ENCODE results near the gene NCOA7.

The NCOA7 gene

GRCh38 chr6:125812394-125813292 lies 21.9 kb downstream of the NCOA7 start:
- no peak overlapping the region for H3K4me3 ChIP-seq (ENCODE audit: low read depth, low read length)
- no peak for DNase-seq (ENCODE audit: low read depth)
- TF ChIP-seq, protein P1, sequence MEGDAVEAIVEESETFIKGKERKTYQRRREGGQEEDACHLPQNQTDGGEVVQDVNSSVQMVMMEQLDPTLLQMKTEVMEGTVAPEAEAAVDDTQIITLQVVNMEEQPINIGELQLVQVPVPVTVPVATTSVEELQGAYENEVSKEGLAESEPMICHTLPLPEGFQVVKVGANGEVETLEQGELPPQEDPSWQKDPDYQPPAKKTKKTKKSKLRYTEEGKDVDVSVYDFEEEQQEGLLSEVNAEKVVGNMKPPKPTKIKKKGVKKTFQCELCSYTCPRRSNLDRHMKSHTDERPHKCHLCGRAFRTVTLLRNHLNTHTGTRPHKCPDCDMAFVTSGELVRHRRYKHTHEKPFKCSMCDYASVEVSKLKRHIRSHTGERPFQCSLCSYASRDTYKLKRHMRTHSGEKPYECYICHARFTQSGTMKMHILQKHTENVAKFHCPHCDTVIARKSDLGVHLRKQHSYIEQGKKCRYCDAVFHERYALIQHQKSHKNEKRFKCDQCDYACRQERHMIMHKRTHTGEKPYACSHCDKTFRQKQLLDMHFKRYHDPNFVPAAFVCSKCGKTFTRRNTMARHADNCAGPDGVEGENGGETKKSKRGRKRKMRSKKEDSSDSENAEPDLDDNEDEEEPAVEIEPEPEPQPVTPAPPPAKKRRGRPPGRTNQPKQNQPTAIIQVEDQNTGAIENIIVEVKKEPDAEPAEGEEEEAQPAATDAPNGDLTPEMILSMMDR (IDR thresholded peaks at IDR 0.05; ENCODE audit: control insufficient read depth, extremely low read depth, insufficient read depth), result no peak

DNA sequence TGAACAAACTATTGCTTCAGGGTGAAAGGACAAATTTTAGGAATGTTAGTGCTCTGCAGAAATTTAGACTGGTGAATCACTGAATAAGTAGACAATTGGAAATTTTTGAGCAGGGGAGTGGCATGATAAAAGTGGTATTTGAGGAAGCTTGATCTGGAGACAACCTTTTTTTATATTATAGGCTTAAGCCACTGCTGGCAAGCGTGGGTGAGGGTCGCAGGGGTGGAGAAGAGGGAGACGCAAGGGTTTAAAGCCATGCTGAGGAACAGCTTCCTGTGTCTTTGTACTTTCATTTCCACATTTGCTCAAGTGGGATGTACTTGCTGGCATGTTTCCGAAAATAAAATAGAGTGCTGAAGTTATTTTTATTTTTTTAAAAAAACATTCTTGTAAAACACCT lies 23.7 kb downstream of the NCOA7 start:
- TF ChIP-seq, protein P1 (IDR thresholded peaks at IDR 0.05; ENCODE audit: control insufficient read depth, extremely low read depth, insufficient read depth), result no peak
- DNase-seq (ENCODE audit: low read depth), result no peak
- H3K4me3 ChIP-seq (ENCODE audit: low read depth, low read length), result no peak overlapping the region

DNA sequence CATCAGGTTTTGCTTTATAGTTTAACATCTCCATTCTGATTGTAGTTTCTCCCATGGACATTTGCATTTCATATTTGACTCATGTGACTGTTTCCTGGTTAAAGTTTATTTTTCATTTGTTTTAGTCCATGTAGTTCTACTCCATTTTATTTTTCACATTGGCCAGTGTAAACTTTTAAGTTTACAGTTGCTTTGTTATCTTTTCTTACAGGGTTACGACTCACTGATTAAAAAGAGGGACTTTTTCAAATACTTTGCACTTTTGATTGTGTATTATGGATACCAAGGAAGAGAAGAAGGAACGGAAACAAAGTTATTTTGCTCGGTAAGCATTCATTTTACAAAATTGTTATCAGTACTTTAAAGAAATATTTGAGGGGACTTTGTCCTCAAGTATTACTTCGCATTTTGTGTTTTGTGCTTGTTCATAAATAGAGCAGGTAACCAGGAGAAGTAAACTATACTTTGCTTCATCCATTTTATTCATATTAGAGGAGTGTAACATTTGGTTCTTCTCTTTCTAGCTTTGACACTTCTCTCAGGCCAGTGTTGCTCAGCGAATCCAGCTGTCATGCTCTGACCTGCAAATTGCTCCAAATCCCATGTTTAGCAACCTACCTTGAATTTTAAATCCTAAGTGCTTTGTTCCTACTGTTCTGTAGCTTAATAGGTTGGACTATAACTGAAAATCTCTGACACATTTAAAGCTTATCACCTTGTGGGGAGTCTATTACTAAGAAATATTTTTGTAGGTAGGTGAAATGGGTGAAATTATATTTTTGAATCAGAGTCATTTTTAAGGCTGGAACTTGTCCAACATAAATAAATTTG lies 24.5 kb downstream of the NCOA7 start:
- H3K4me3 ChIP-seq (ENCODE audit: low read depth, low read length), result no peak overlapping the region

DNA sequence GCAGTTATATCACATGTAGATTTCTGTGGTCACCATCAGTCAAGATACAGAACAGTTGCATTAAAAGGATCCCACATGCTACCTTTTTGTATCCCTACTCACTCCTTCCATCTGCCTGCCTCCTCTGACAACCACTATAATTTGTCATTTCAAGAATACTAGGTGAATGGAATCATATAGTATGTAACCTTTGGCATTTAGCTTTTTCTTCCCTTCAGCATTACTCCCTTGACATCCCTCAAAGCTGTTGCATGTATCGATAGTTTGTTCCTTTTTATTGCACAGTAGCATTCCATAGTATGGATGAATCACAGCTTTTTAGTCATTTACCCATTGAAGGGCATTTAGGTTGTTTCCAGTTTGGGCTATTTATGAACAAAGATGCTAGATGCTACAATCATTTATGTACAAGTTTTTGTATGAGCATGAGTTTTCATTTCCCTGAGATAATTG lies 26.1 kb downstream of the NCOA7 start:
- DNase-seq (ENCODE audit: low read depth), result no peak
- TF ChIP-seq, protein P1 (IDR thresholded peaks at IDR 0.05; ENCODE audit: control insufficient read depth, extremely low read depth, insufficient read depth), result no peak
- H3K4me3 ChIP-seq (ENCODE audit: low read depth, low read length), result no peak overlapping the region

More for the DNA sequence above, 24.5 kb downstream of the NCOA7 start:
- TF ChIP-seq, protein P1 (IDR thresholded peaks at IDR 0.05; ENCODE audit: control insufficient read depth, extremely low read depth, insufficient read depth), result no peak
- no peak for DNase-seq (ENCODE audit: low read depth)

GRCh38 chr6:125818225-125818657 lies 27.5 kb downstream of the NCOA7 start:
- DNase-seq (ENCODE audit: low read depth), result no peak
- no peak overlapping the region for H3K4me3 ChIP-seq (ENCODE audit: low read depth, low read length)
- TF ChIP-seq, protein P1 (IDR thresholded peaks at IDR 0.05; ENCODE audit: control insufficient read depth, extremely low read depth, insufficient read depth), result no peak

- TF ChIP-seq, protein P1 (IDR thresholded peaks at IDR 0.05; ENCODE audit: control insufficient read depth, extremely low read depth, insufficient read depth), result no peak
- H3K4me3 ChIP-seq (ENCODE audit: low read depth, low read length), result no peak overlapping the region
- no peak for DNase-seq (ENCODE audit: low read depth)
Observed at GRCh38 chr6:125818772-125819260, 28.1 kb downstream of the NCOA7 start.
